Ascending aorta (tissue), 2 donors: Measurements from ENCODE around the gene PARP14. TPM values are rescaled to one million over a fixed set of nuclear protein-coding genes. Genes with fewer than 3 reads are reported as not detected.
A peak's percentile ranks its signal among the peaks of the same experiment; 100 is the strongest.

ENCODE experiments used
- DNase-seq, 2 donors: peaks; one replicate each; pipeline ENCODE4 v3.0.0-alpha.2; 2019; ENCODE audit warnings: low spot score in 2 of 2
- H3K27ac ChIP-seq, 2 donors: fragments of 200-600 bp; sonication (generic); one replicate each; pipeline ENCODE4 v1.5.1; 2016 to 2017; ENCODE audit warnings: mild to moderate bottlenecking in 1 of 2
- H3K27me3 ChIP-seq: fragments of 200-600 bp; sonication (generic); one replicate; pipeline ENCODE4 v1.5.1; 2017
- H3K36me3 ChIP-seq, 2 donors: fragments of 200-600 bp; sonication (generic); one replicate each; pipeline ENCODE4 v1.5.1; 2016
- H3K4me1 ChIP-seq, 2 donors: fragments of 200-600 bp; sonication (generic); one replicate each; pipeline ENCODE4 v1.5.1; 2016 to 2017; ENCODE audit warnings: mild to moderate bottlenecking in 1 of 2
- H3K4me3 ChIP-seq, 2 donors: fragments of 200-600 bp; sonication (generic); one replicate each; pipeline ENCODE4 v1.5.1; 2016 to 2017; ENCODE audit warnings: mild to moderate bottlenecking in 1 of 2
- H3K9me3 ChIP-seq, 2 donors: fragments of 200-600 bp; sonication (generic); one replicate each; pipeline ENCODE4 v1.5.1; 2016
- intact Hi-C: fragments of 100-400 bp; cut with DNase I; formaldehyde crosslinking; loops from one replicate; pipeline ENCODE4 v1.15.1; 2023
- total RNA-seq: library from RNA; depleted of rRNA; stranded (reverse); fragments of >200 nt; gene quantifications from one replicate; pipeline ENCODE4 v1.1.0, GENCODE V29; 2016
- TF ChIP-seq, protein P1 (sequence below), 3 experiments: fragments of 200-600 bp in 2 of 3; fragments of 450-650 bp in 1 of 3; sonication (generic) in 2 of 3; IDR thresholded peaks; one replicate each; pipeline ENCODE4 v1.5.1; 2016 to 2019; ENCODE audit warnings: antibody characterized with exemption in 3 of 3, mild to moderate bottlenecking in 1 of 3, moderate library complexity in 1 of 3

The PARP14 gene, protein sequence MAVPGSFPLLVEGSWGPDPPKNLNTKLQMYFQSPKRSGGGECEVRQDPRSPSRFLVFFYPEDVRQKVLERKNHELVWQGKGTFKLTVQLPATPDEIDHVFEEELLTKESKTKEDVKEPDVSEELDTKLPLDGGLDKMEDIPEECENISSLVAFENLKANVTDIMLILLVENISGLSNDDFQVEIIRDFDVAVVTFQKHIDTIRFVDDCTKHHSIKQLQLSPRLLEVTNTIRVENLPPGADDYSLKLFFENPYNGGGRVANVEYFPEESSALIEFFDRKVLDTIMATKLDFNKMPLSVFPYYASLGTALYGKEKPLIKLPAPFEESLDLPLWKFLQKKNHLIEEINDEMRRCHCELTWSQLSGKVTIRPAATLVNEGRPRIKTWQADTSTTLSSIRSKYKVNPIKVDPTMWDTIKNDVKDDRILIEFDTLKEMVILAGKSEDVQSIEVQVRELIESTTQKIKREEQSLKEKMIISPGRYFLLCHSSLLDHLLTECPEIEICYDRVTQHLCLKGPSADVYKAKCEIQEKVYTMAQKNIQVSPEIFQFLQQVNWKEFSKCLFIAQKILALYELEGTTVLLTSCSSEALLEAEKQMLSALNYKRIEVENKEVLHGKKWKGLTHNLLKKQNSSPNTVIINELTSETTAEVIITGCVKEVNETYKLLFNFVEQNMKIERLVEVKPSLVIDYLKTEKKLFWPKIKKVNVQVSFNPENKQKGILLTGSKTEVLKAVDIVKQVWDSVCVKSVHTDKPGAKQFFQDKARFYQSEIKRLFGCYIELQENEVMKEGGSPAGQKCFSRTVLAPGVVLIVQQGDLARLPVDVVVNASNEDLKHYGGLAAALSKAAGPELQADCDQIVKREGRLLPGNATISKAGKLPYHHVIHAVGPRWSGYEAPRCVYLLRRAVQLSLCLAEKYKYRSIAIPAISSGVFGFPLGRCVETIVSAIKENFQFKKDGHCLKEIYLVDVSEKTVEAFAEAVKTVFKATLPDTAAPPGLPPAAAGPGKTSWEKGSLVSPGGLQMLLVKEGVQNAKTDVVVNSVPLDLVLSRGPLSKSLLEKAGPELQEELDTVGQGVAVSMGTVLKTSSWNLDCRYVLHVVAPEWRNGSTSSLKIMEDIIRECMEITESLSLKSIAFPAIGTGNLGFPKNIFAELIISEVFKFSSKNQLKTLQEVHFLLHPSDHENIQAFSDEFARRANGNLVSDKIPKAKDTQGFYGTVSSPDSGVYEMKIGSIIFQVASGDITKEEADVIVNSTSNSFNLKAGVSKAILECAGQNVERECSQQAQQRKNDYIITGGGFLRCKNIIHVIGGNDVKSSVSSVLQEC (N-terminal part only)
- 58.8 TPM for total RNA-seq

DNA sequence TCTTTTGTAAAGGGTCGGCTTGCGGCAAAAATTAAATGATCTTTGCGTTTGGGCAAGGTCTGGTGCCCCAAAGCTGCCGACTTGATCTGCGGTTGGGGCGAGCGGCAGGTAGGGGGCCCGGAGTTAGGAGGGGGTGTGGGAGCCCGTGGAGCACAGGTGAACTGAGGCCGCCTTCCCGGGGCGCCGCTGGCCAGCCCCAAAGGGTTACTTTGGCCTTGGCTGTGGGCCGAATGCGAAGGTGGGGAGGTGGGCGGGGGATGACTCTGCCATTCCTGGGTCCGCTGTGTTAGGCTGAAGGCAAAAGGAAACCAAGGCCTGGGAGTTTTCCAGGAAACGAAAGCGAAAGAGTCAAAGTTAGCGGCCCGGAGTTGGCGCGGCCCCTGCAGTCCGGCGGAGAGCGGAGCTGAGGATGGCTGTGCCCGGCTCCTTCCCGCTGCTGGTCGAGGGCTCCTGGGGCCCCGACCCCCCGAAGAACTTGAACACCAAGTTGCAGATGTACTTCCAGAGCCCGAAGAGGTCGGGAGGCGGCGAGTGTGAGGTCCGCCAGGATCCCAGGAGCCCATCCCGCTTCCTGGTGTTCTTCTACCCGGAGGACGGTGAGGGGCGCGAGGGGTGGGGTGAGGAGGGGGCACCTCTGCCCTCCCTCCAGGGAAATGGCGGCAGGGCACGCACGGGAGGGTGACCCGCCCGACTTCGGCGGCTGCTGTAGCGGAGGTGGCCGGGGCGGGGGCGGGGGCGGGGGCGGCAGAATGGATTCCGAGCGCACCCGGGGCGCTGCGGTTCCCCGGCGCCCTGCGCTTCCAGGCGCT is at the start of gene PARP14:
PARP14 (plus strand) TSS at position 365 of the 809 bp plus-strand sequence; CDS start at position 410, 45 bp downstream.
- H3K36me3 ChIP-seq: peaks cover 0 to 5% of the 10 kb centered on the region in 2 donors
- peak in 1 of 2 donors; percentile 76 for DNase-seq
- TF ChIP-seq, protein P1, sequence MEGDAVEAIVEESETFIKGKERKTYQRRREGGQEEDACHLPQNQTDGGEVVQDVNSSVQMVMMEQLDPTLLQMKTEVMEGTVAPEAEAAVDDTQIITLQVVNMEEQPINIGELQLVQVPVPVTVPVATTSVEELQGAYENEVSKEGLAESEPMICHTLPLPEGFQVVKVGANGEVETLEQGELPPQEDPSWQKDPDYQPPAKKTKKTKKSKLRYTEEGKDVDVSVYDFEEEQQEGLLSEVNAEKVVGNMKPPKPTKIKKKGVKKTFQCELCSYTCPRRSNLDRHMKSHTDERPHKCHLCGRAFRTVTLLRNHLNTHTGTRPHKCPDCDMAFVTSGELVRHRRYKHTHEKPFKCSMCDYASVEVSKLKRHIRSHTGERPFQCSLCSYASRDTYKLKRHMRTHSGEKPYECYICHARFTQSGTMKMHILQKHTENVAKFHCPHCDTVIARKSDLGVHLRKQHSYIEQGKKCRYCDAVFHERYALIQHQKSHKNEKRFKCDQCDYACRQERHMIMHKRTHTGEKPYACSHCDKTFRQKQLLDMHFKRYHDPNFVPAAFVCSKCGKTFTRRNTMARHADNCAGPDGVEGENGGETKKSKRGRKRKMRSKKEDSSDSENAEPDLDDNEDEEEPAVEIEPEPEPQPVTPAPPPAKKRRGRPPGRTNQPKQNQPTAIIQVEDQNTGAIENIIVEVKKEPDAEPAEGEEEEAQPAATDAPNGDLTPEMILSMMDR (IDR thresholded peaks at IDR 0.05): no peak
- no peaks in the 10 kb centered on the region for H3K27me3 ChIP-seq
- no peaks in the 10 kb centered on the region for H3K9me3 ChIP-seq
- intact Hi-C loops: loop anchor here (1.0 to 5.0 kb wide), 3 partner anchors 114 to 296 kb away; partner anchors contain the start of gene FAM162A
- H3K4me3 ChIP-seq: peak within 1 kb of the TSS; percentile 90 to 96
- peak within 1 kb of the TSS; percentile 98 for H3K27ac ChIP-seq
- peaks cover 0 to 23% of the 10 kb centered on the region in 2 donors for H3K4me1 ChIP-seq

DNA sequence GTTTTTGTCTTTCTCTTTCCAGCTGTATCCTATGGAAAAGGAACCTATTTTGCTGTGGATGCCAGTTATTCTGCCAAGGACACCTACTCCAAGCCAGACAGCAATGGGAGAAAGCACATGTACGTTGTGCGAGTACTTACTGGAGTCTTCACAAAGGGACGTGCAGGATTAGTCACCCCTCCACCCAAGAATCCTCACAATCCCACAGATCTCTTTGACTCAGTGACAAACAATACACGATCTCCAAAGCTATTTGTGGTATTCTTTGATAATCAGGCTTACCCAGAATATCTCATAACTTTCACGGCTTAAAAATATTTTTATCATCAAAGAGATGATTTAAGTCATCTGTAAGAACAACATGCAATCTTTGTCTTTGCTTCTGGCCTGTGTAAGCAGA is 44.9 kb upstream of the PARP14 start:
- intact Hi-C loops: no loop called here
- Histone ChIP-seq H3K4me3 (no peak overlapping the region), H3K4me1 (no peaks in the 10 kb centered on the region), H3K27me3 (no peaks in the 10 kb centered on the region), H3K27ac (no peak overlapping the region), H3K36me3 (no peaks in the 10 kb centered on the region), H3K9me3 (no peaks in the 10 kb centered on the region)
- no peak for DNase-seq
- TF ChIP-seq, protein P1 (IDR thresholded peaks at IDR 0.05): no peak

DNA sequence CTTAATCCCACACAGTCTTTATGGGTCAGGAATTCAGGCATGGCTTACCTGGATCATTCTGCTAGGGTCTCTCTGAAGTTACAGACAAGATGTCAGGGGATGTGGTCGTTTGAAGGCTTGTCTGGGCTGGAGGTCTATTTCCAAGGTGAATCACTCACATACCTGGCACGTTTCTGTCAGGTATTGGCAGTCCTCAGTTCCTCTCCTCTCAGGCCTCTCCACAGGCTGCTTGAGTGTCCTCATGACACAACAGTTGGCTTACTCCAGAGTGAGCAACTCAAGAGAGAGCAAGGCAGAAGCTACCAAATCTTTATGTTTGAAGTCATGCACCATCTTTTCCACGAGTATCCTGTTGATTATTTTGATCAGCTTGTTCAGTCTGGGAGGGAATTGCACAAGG is 43.9 kb upstream of the PARP14 start:
- DNase-seq: no peak
- Histone ChIP-seq H3K4me1 (no peaks in the 10 kb centered on the region), H3K9me3 (no peaks in the 10 kb centered on the region), H3K27ac (no peak overlapping the region), H3K4me3 (no peak overlapping the region), H3K36me3 (no peaks in the 10 kb centered on the region), H3K27me3 (no peaks in the 10 kb centered on the region)
- intact Hi-C loops: no loop called here
- TF ChIP-seq, protein P1 (IDR thresholded peaks at IDR 0.05): no peak

DNA sequence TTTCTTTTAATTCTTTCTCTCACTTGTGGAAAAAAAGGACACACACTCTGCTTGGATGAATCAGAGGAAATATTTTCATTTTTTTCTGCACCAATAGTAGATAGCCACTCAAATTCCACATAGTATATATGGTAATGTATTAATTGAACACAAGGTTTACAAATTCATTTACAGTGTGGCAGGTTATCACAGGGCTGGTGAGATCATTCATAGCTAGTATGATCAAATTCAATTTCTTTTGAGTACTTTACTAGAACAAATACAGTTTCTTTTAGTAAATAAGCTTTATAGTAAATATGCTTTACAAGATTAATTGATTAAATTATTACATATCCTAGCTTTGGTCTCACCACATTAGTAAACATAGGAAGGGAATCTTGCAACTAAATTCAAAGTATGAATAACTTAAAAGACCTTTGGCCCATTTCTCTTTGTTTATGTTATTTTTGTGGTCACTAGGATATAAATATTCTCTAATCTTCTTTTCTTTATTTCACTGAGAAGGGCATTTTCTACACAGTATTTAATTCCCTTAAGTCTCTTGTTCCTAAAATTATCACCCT is 40.1 kb upstream of the PARP14 start:
- TF ChIP-seq, protein P1 (IDR thresholded peaks at IDR 0.05): no peak
- intact Hi-C loops: no loop called here
- Histone ChIP-seq H3K4me3 (no peak overlapping the region), H3K27me3 (no peaks in the 10 kb centered on the region), H3K4me1 (no peaks in the 10 kb centered on the region), H3K9me3 (no peaks in the 10 kb centered on the region), H3K27ac (no peak overlapping the region), H3K36me3 (no peaks in the 10 kb centered on the region)
- DNase-seq: no peak
